Transverse colon (tissue), 4 donors: ENCODE measurements around the gene AIF1L. TPM values are rescaled to one million over a fixed set of nuclear protein-coding genes. Genes with fewer than 3 reads are reported as not detected.

ENCODE experiments used
- DNase-seq: peaks from one replicate; pipeline ENCODE4 v3.0.0-alpha.2; 2019
- H3K27ac ChIP-seq, 4 donors: fragments of 200-600 bp; sonication (generic); 2 replicates each; pipeline ENCODE4 v1.5.1; 2016 to 2018; ENCODE audit warnings: inconsistent platforms in 4 of 4
- H3K27me3 ChIP-seq: fragments of 200-600 bp; sonication (generic); 2 replicates; pipeline ENCODE4 v1.5.1; 2017; ENCODE audit warnings: inconsistent platforms
- H3K36me3 ChIP-seq, 4 donors: fragments of 200-600 bp; sonication (generic); 2 replicates each; pipeline ENCODE4 v1.5.1; 2017 to 2019; ENCODE audit warnings: inconsistent platforms in 4 of 4
- H3K4me1 ChIP-seq, 4 donors: fragments of 200-600 bp; sonication (generic); 2 replicates each; pipeline ENCODE4 v1.5.1; 2017 to 2020; ENCODE audit warnings: inconsistent platforms in 4 of 4
- H3K4me3 ChIP-seq, 4 donors: fragments of 200-600 bp; sonication (generic); 1 replicate in 1 of 4; 2 replicates in 3 of 4; pipeline versions ENCODE4 v1.5.1 to v1.6.1; 2017 to 2019; ENCODE audit warnings: inconsistent platforms in 4 of 4
- H3K9me3 ChIP-seq, 2 donors: fragments of 200-600 bp; sonication (generic); 2 replicates each; pipeline ENCODE4 v1.5.1; 2017 to 2019; ENCODE audit warnings: inconsistent platforms in 2 of 2
- CTCF ChIP-seq, 5 experiments: fragments of 200-600 bp in 3 of 5; fragments of 450-650 bp in 2 of 5; sonication (generic) in 3 of 5; IDR thresholded peaks; 1 replicate in 2 of 5; 2 replicates in 3 of 5; pipeline ENCODE4 v1.5.1; 2016 to 2017; ENCODE audit warnings: antibody characterized with exemption in 5 of 5, inconsistent platforms in 3 of 5, mild to moderate bottlenecking in 2 of 5, moderate library complexity in 1 of 5
- EP300 ChIP-seq: sonication (generic); formaldehyde crosslinking; IDR thresholded peaks from one replicate; pipeline ENCODE4 v1.6.1; 2017; ENCODE audit warnings: antibody characterized with exemption, low read depth
- POLR2A ChIP-seq: fragments of 450-650 bp; IDR thresholded peaks from one replicate; pipeline ENCODE4 v1.6.1; 2016; ENCODE audit warnings: antibody characterized with exemption, mild to moderate bottlenecking, moderate library complexity
- POLR2AphosphoS5 ChIP-seq, 3 donors: sonication (generic); formaldehyde crosslinking; IDR thresholded peaks; one replicate each; pipeline ENCODE4 v1.6.1; 2016; ENCODE audit warnings: antibody characterized with exemption in 3 of 3
- WGBS, 2 donors: methylation state at CpG; one replicate each; pipeline ENCODE4 v1.1.5; 2018; ENCODE audit warnings: low coverage in 1 of 2; 5-methylcytosine and 5-hydroxymethylcytosine counted together
- in situ Hi-C, 4 donors: fragments of 200-750 bp; cut with MboI; loops; one replicate each; pipeline versions ENCODE4 v1.15.0 to v1.15.1; 2017; ENCODE audit warnings: low sequenced_read_pairs in 3 of 4, low pct_ligation_motif_present in 1 of 4, low pct_unique_long_range_greater_than_20kb in 1 of 4
- intact Hi-C: fragments of 100-400 bp; cut with DNase I; formaldehyde crosslinking; loops from one replicate; pipeline ENCODE4 v1.15.1; 2023; ENCODE audit warnings: low total_unique reads
- total RNA-seq, 4 donors: library from RNA; depleted of rRNA; stranded (reverse); fragments of >200 nt; gene quantifications; one replicate each; pipeline ENCODE4 v1.1.0, GENCODE V29; 2016

AIF1L gene
- total RNA-seq = 1 to 10 TPM in 3 of 4 donors, under 1 TPM in 1; 0.75 to 4.4 (median 1.7) TPM

- Histone ChIP-seq H3K9me3 (no peaks in the 10 kb centered on the region), H3K4me1 (peaks cover 0 to 16% (median 10%) of the 10 kb centered on the region in 4 donors), H3K27me3 (peaks cover 51% of the 10 kb centered on the region), H3K36me3 (no peaks in the 10 kb centered on the region), H3K27ac (no peak within 1 kb of the TSS), H3K4me3 (peak within 1 kb of the TSS; percentile 13 to 62 (median 39))
- 3% methylated on average over 51 of the region's 99 CpGs; no CpG with 5 or more reads in 1 of the 2 donors for WGBS, 2 donors
- DNase-seq = no peak
- no peak for TF ChIP-seq EP300
- peak in 1 of 5 experiments; percentile 12 for TF ChIP-seq CTCF (IDR thresholded peaks at IDR 0.05)
- intact Hi-C loops (no loop called here), in situ Hi-C loops (no loop called here)
Observed at GRCh38 chr9:131096269-131097125, at the start of gene AIF1L. AIF1L (plus strand) TSS chr9:131096531; CDS start chr9:131096630, 99 bp downstream.

GRCh38 chr9:131046581-131047202 is 49.6 kb upstream of the AIF1L start:
- in situ Hi-C loops = no loop called here
- intact Hi-C loops = no loop called here
- no peaks in the 10 kb centered on the region for H3K36me3 ChIP-seq
- TF ChIP-seq CTCF (IDR thresholded peaks at IDR 0.05) (peak; percentile 80 to 92 (median 87)), POLR2A (no peak)
- H3K4me1 ChIP-seq = peaks cover 0 to 5% (median 2%) of the 10 kb centered on the region in 4 donors
- no peak overlapping the region for H3K27ac ChIP-seq
- 16% methylated on average over 35 of the region's 35 CpGs; no CpG with 5 or more reads in 1 of the 2 donors for WGBS, 2 donors
- H3K4me3 ChIP-seq = no peak overlapping the region
- H3K9me3 ChIP-seq = no peaks in the 10 kb centered on the region
- peak; percentile 62 for DNase-seq
- peaks cover 12% of the 10 kb centered on the region for H3K27me3 ChIP-seq

- no peak overlapping the region for H3K4me3 ChIP-seq
- H3K9me3 ChIP-seq = no peaks in the 10 kb centered on the region
- intact Hi-C loops (no loop called here), in situ Hi-C loops (no loop called here)
- 55% methylated on average over 5 of the region's 6 CpGs; no CpG with 5 or more reads in 1 of the 2 donors for WGBS, 2 donors
- no peaks in the 10 kb centered on the region for H3K36me3 ChIP-seq
- no peak overlapping the region for H3K27ac ChIP-seq
- peaks cover 12% of the 10 kb centered on the region for H3K27me3 ChIP-seq
- no peak for DNase-seq
- TF ChIP-seq CTCF (IDR thresholded peaks at IDR 0.05) = no peak
- TF ChIP-seq EP300 = no peak
- TF ChIP-seq POLR2AphosphoS5 (IDR thresholded peaks at IDR 0.05) = no peak
- TF ChIP-seq POLR2A = no peak
- H3K4me1 ChIP-seq = peaks cover 0 to 5% (median 2%) of the 10 kb centered on the region in 4 donors
Observed at GRCh38 chr9:131048332-131048731, 48.0 kb upstream of the AIF1L start.

- 79% methylated on average over 6 of the region's 8 CpGs; no CpG with 5 or more reads in 1 of the 2 donors for WGBS, 2 donors
- no peak for TF ChIP-seq POLR2AphosphoS5 (IDR thresholded peaks at IDR 0.05)
- TF ChIP-seq POLR2A = no peak
- no peak for TF ChIP-seq EP300
- TF ChIP-seq CTCF (IDR thresholded peaks at IDR 0.05) = no peak
- Histone ChIP-seq H3K9me3 (no peaks in the 10 kb centered on the region), H3K36me3 (no peaks in the 10 kb centered on the region), H3K27ac (no peak overlapping the region), H3K27me3 (peaks cover 12% of the 10 kb centered on the region), H3K4me1 (peaks cover 0 to 5% (median 2%) of the 10 kb centered on the region in 4 donors), H3K4me3 (no peak overlapping the region)
- in situ Hi-C loops (no loop called here), intact Hi-C loops (no loop called here)
- DNase-seq = no peak
Observed at GRCh38 chr9:131048820-131049219, 47.5 kb upstream of the AIF1L start.
